Pancreas (tissue), 10 donors: ENCODE measurements around the gene TEC. TPM values are rescaled to one million over a fixed set of nuclear protein-coding genes. Genes with fewer than 3 reads are reported as not detected.

Experiments used
- ATAC-seq, 4 donors: fragments of 200-7000 bp; cut with Tn5 transposase; one replicate each; pipeline versions ENCODE4 v1.8.0 to v1.9.1; 2020; ENCODE audit warnings: mild to moderate bottlenecking in 4 of 4, moderate library complexity in 4 of 4
- DNase-seq, 6 donors: peaks; one replicate each; pipeline ENCODE4 v3.0.0-alpha.2; 2020
- FAIRE-seq: peaks from 2 replicates; lab custom pipeline; 2012; peaks lifted over from hg19 to GRCh38; lab: Jason Lieb, UNC
- H3K27ac ChIP-seq, 4 donors: fragments of 200-600 bp; sonication (generic); 1 replicate in 3 of 4; 2 replicates in 1 of 4; pipeline versions ENCODE4 v1.5.0 to v1.8.0; 2020
- H3K27me3 ChIP-seq, 4 donors: fragments of 200-600 bp; one replicate each; pipeline ENCODE4 v1.8.0; 2021
- H3K36me3 ChIP-seq, 3 donors: fragments of 200-600 bp; sonication (generic) in 1 of 3; one replicate each; pipeline versions ENCODE4 v1.5.0 to v1.8.0; 2020 to 2021
- H3K4me1 ChIP-seq, 3 donors: fragments of 200-600 bp; one replicate each; pipeline ENCODE4 v1.8.0; 2021
- H3K4me3 ChIP-seq, 4 donors: fragments of 200-600 bp; sonication (generic) in 2 of 4; one replicate each; pipeline versions ENCODE4 v1.5.0 to v1.8.0; 2020 to 2021
- H3K9me3 ChIP-seq, 4 donors: fragments of 200-600 bp; one replicate each; pipeline ENCODE4 v1.8.0; 2021
- CTCF ChIP-seq, 4 donors: fragments of 200-600 bp; sonication (generic) in 3 of 4; IDR thresholded peaks; one replicate each; pipeline versions ENCODE4 v1.5.0 to v1.8.0; 2021; ENCODE audit warnings: antibody characterized with exemption in 4 of 4
- WGBS, 2 donors: extraction: QIAGEN DNeasy Blood & Tissue Kit; methylation state at CpG; one replicate each; pipeline ENCODE4 v1.1.7; 2013; 5-methylcytosine and 5-hydroxymethylcytosine counted together
- intact Hi-C, 3 donors: fragments of 100-400 bp; cut with DNase I; formaldehyde crosslinking; loops; one replicate each; pipeline versions ENCODE4 v1.11.1 to v1.14.2; 2022
- polyA plus RNA-seq, 2 donors: library from polyadenylated mRNA; stranded (reverse); fragments of 200-250 nt; gene quantifications; one replicate each; pipeline ENCODE4 v1.2.3, GENCODE V29; 2013
- total RNA-seq, 6 donors: library from RNA; stranded (reverse); fragmentation: NEBNext Ultra II Directional in 4 of 6; extraction: Animal tissue kit (Norgen Biotek cat#: 25700) in 4 of 6; gene quantifications; one replicate each; pipeline versions ENCODE4 v1.2.1 to v1.2.4, GENCODE V29; 2021 to 2023
- donor health status: healthy with polysubstance abuse.
- donor health status: DM: no; HTN: no; CAD: no; lungs with moderate emphysema.
- donor health status: DM: no; HTN: no; CAD: no.
- donor health status: control.
- donor health status: control.
- donor health status: Bipolar disorder and iron deficiency.
- donor health status: DM: yes; HTN: yes; CAD: no.
- donor health status: DM: no; HTN: no; CAD: no.
- donor health status: DM: no; HTN: no; CAD: no.
- donor health status: DM: yes; HTN: yes; CAD: no.

TEC gene
- total and polyA plus RNA-seq, 8 donors = 0.49 to 3.0 (median 0.97) TPM

GRCh38 chr4:48152259-48152658 is 117.4 kb downstream of the TEC start:
- intact Hi-C loops = no loop called here
- Histone ChIP-seq H3K36me3 (peaks cover 0 to 4% (median 0%) of the 10 kb centered on the region in 3 donors), H3K27me3 (no peaks in the 10 kb centered on the region), H3K9me3 (no peaks in the 10 kb centered on the region), H3K4me1 (no peaks in the 10 kb centered on the region), H3K27ac (no peak overlapping the region), H3K4me3 (no peak overlapping the region)
- TF ChIP-seq CTCF (IDR thresholded peaks at IDR 0.05) = no peak
- no peak for DNase-seq
- WGBS, 2 donors = 96 to 99% methylated on average over 5 of the region's 5 CpGs
- FAIRE-seq = no peak
- no peak for ATAC-seq

- Histone ChIP-seq H3K4me1 (no peaks in the 10 kb centered on the region), H3K27ac (no peak overlapping the region), H3K27me3 (no peaks in the 10 kb centered on the region), H3K9me3 (no peaks in the 10 kb centered on the region), H3K4me3 (no peak overlapping the region), H3K36me3 (no peaks in the 10 kb centered on the region)
- intact Hi-C loops = no loop called here
- 82 to 90% methylated on average over 3 of the region's 3 CpGs for WGBS, 2 donors
- ATAC-seq (no peak), DNase-seq (no peak), FAIRE-seq (no peak)
- no peak for TF ChIP-seq CTCF (IDR thresholded peaks at IDR 0.05)
Measured at GRCh38 chr4:48149827-48150370, 119.7 kb downstream of the TEC start.

GRCh38 chr4:48147621-48148020 is 122.0 kb downstream of the TEC start:
- no peaks in the 10 kb centered on the region for H3K9me3 ChIP-seq
- H3K27me3 ChIP-seq = no peaks in the 10 kb centered on the region
- no peaks in the 10 kb centered on the region for H3K36me3 ChIP-seq
- WGBS, 2 donors = 93 to 97% methylated on average over 1 of the region's 1 CpG
- H3K27ac ChIP-seq = no peak overlapping the region
- ATAC-seq (no peak), FAIRE-seq (no peak), DNase-seq (no peak)
- intact Hi-C loops = no loop called here
- H3K4me1 ChIP-seq = no peaks in the 10 kb centered on the region
- H3K4me3 ChIP-seq = no peak overlapping the region
- no peak for TF ChIP-seq CTCF (IDR thresholded peaks at IDR 0.05)

GRCh38 chr4:48141048-48141447 is 128.6 kb downstream of the TEC start:
- TF ChIP-seq CTCF (IDR thresholded peaks at IDR 0.05) = peak in 3 of 4 donors; percentile 37 to 48 (median 41)
- ATAC-seq (peak in 3 of 4 donors; percentile 80 to 87 (median 83)), FAIRE-seq (peak; percentile 94), DNase-seq (no peak)
- no peak overlapping the region for H3K27ac ChIP-seq
- no peaks in the 10 kb centered on the region for H3K4me1 ChIP-seq
- no peaks in the 10 kb centered on the region for H3K36me3 ChIP-seq
- H3K27me3 ChIP-seq = no peaks in the 10 kb centered on the region
- no peaks in the 10 kb centered on the region for H3K9me3 ChIP-seq
- intact Hi-C loops = no loop called here
- H3K4me3 ChIP-seq = no peak overlapping the region
- WGBS, 2 donors = 51 to 55% methylated on average over 2 of the region's 2 CpGs

- TF ChIP-seq CTCF (IDR thresholded peaks at IDR 0.05) = no peak
- Histone ChIP-seq H3K9me3 (no peaks in the 10 kb centered on the region), H3K4me1 (no peaks in the 10 kb centered on the region), H3K4me3 (no peak overlapping the region), H3K27me3 (no peaks in the 10 kb centered on the region), H3K27ac (no peak overlapping the region), H3K36me3 (no peaks in the 10 kb centered on the region)
- WGBS, 2 donors = 58 to 67% methylated on average over 3 of the region's 3 CpGs
- ATAC-seq (peak in 1 of 4 donors; percentile 43), DNase-seq (no peak), FAIRE-seq (no peak)
- intact Hi-C loops = no loop called here
Measured at GRCh38 chr4:48139691-48140090, 129.9 kb downstream of the TEC start.
